IPS-11a (cell line): ENCODE measurements around the gene MPZL1.
A peak's percentile ranks its signal among the peaks of the same experiment; 100 is the strongest.
"Not testable (repeated sequence)": the region's sequence is repeated elsewhere in the genome, so short reads cannot be mapped to it uniquely, and the experiment has no call there.

Experiments
- H3K4me3 ChIP-seq: one replicate; pipeline ENCODE4 v1.5.1; 2013; ENCODE audit warnings: low read depth, low read length, control low read depth

MPZL1 gene

DNA sequence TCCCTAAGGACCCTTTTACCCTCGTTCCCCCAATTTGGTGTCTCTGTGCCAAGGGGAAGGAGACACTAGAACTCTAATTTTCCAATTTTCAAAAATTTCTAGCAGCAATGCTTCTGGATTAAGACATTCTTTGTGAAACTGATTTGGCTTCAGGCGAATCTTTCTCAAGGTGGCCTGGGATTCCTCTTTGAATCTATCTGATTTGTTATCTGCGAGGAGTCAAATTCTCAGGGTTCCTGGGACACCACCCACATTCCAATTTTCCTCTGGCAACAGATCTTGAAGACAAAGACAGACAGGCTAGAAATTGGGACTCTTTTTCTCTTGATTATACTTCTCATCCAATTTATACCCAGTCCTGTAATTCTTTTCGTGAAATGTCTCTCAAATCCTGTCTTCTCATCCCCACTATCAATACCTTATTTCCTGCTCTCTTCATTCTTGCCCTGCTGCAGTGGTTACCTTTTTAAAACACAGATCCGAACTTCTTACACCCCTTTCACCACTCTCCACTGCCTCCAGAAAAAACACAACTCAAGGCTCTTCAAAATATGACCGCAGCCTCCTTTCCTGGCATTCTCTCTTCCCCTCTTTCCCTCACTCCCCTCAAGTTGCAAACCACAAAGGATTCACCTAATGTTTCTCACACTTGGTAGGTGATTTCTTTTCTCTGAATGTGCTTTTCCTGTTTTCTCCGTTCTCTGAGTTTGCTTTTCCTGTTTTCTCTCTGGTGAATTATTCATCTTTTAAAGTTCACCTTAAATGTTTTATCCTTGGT is 2.7 kb upstream of the MPZL1 start:
- no peak overlapping the region for H3K4me3 ChIP-seq

DNA sequence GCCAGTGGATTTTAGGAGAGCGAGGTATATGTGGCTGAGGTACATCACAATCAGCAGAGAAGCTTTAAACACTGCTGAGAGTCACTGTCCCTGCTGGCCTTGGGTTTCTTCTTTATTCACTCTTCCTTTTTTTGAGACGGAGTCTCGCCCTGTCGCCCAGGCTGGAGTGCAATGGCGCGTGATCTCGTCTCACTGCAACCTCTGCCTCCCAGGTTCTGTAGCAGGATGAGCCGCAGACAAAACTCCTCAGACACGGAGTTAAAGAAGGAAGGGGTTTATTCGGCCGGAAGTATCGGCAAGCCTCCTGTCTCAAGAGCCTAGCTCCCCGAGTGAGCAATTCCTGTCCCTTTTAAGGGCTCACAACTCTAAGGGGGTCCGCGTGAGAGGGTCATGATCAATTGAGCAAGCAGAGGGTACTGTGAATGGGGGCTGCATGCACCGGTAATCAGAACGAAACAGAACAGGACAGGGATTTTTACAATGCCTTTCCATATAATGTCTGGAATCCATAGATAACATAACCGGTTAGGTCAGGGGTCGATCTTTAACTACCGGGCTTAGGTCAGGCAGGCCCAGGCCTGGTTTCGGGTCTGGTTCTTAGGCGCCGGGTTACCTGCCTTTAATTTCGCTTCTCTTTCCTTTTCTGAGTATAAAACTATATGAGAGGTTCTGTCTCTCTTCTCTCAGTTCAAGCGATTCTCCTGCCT is 1.9 kb upstream of the MPZL1 start:
- not testable (repeated sequence) for H3K4me3 ChIP-seq

DNA sequence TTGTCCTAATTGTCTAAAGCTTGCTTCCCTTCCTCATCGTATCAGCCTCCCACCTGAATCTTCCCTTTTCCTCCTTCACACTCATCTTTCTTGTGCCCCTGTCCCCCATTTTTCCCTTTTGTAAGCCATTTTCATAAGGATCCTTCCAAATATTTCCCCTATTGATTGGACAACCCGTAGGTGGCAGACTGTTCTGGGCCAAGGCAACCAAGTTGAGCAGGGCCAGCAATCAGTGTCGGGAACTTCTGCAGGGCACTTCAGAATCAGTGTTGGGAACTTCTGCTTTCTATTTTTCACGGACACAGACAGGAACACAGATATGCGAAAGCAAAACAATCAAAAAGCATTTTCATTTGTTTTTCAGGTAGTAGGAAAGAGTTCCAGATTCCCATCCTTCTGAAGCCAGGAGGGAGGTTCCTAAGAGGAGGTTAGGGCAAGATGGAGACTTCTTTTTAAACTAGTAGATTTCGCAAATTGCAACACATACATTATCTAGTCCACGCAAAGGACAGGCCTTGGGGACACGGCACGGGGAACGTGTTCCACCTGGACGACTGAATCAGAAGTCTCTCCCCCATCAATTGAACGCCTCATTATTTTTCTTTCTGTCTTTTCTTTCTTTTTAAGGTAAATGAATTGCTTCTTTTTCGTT is 691 bp upstream of the MPZL1 start:
- peak overlapping the region; percentile 75 for H3K4me3 ChIP-seq

DNA sequence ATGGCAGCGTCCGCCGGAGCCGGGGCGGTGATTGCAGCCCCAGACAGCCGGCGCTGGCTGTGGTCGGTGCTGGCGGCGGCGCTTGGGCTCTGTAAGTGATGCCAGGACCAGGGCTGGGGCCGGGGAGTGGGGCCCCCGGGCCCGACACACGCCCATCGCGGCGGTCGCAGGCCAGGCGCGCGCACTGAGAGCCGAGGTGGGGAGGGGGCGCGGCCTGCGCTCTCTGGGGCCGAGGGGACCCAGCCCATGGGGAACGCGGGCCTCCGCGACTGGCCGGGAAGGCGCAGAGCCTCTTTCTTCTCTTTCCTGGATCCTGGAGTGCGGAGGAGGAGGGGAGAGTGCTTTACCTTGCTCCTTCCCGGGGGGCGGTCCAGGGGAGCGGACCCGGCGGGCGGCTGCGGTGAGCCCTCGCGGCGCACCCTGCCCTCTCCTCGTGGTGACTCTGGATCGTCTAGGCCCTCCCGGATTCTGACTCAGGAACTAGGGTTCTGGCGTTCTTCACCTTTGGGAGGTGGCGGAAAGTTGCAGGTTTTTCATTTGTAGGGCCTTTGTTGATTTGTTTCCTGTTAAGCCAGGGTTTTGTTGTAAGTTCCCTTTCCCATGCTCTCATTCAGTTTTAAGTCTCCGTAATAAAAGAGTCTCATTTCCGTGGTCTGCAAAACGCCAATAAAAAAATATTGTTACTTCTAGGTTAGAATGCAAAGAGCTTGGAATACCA is 529 bp downstream of the MPZL1 start:
- H3K4me3 ChIP-seq: peak overlapping the region; percentile 75

- peak overlapping the region; percentile 75 for H3K4me3 ChIP-seq
Observed at GRCh38 chr1:167722870-167723251, 1.1 kb downstream of the MPZL1 start.

GRCh38 chr1:167723707-167724323 is 2.0 kb downstream of the MPZL1 start:
- no peak overlapping the region for H3K4me3 ChIP-seq

DNA sequence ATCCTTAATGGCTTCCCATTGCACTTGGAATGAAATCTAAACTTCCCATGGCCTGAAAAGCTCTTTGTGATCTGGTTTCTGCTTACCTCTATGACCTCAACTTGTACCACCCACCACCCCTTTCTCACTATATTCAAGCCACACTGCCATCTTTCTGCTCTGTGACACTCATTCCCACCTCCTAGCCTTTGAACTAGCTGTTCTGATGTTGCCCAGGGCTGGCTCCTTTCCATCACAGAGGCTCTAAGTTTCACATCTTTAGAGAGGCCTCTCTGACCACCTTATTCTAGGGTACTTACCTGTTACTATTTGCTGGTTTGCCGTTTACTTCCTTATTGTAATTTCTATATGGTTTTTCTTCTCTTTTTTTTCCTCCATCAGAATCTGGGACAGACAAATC is 4.2 kb downstream of the MPZL1 start:
- no peak overlapping the region for H3K4me3 ChIP-seq

- no peak overlapping the region for H3K4me3 ChIP-seq
Observed at GRCh38 chr1:167728818-167729410, 7.1 kb downstream of the MPZL1 start.

- no peak overlapping the region for H3K4me3 ChIP-seq
Observed at GRCh38 chr1:167734227-167734626, 12.4 kb downstream of the MPZL1 start.

GRCh38 chr1:167734841-167735240 is 13.1 kb downstream of the MPZL1 start:
- H3K4me3 ChIP-seq: no peak overlapping the region

GRCh38 chr1:167737169-167737568 is 15.4 kb downstream of the MPZL1 start:
- H3K4me3 ChIP-seq: no peak overlapping the region

GRCh38 chr1:167738158-167738557 is 16.4 kb downstream of the MPZL1 start:
- H3K4me3 ChIP-seq: no peak overlapping the region

DNA sequence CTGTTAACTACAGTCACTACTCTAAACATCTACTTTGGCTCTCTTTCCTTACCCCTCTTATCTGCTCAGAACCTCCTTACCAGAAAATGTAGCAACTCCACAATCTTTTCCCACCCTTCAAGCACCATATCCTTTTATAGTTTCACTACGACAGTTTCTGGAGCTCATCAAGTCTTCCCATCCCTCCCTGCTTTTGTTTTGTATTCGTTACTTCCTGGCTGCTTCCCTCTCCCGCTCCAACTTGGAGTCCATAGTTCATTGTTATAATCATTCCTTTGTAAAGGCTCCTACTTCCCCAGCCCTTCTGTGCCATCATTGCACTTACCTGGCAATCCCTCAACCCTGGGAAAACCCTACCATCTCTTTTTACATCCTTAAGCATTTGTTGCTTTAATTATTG is 18.0 kb downstream of the MPZL1 start:
- H3K4me3 ChIP-seq: no peak overlapping the region

- not testable (repeated sequence) for H3K4me3 ChIP-seq
Observed at GRCh38 chr1:167741103-167741502, 19.3 kb downstream of the MPZL1 start.

DNA sequence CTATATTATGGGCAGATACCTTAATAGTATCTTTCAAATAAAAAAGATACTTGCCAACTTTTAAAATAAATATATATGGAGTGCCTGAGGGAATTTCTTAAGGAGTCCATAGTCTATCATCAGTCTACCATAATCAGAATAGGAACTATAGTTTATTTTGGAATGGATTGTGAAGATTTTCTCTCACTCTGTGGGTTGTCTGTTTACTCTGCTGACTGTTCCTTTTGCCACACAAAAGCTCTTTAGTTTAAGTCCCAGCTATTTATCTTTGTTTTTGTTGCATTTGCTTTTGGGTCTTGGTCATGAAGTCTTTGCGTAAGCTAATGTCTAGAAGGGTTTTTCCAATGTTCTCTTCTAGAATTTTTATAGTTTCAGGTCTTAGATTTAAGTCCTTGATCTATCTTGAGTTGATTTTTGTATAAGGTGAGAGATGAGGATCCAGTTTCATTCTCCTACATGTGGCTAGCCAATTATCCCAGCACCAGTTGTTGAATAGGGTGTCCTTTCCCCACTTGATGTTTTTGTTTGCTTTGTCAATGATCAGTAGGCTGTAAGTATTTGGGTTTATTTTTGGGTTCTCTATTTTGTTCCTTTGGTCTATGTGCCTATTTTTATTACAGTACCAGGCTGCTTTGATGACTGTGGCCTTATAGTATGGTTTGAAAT is 20.7 kb downstream of the MPZL1 start:
- H3K4me3 ChIP-seq: not testable (repeated sequence)

DNA sequence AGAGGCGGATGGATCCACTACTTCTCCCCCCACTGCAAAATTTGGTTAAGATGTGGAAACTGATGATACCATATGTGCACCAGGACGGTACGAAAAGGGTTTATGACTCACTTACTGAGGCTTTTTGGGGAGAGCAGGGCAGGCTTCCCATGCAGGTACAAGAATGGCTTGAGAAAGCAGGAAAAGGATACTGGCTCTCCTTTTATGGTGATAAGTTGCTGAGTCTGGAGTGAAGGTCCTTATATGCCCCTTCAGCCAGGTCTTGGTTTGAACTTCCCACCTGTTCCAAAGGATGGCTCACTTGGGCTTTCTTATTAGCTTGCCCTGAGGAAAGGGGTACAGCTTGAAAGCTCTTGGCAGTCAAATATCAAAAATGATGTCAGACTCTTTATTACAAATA is 23.1 kb downstream of the MPZL1 start:
- no peak overlapping the region for H3K4me3 ChIP-seq

DNA sequence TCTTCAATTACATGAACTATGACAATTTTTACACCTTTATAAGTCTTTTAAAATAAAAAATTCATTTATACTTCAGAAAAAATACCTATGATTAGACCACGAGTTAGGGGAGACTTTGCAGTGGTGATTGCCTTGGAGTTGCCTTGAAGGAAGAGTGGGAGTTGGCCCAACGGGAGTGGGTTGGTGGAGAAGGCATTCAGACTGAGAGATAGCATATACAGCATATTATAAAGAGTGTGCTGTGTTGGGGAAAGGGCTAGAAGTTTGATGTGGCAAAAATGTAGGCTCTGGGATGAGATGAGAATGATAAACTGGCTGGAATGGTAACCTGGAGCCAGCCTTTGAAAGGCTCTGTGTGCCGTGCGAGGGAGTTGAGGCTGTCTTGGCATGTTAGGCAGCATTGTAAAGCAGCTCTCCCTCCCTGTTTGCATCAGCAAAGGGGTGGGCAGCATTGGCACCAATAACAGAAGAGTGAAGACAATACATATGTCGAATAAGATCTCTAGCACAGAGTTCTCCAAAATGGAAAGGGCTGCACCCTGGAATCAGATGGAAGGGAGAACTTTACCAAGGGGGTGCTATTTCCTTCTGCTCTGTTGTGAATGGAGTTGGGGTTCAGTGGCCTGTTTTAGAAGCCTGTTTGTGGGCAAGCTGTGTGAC is 24.4 kb downstream of the MPZL1 start:
- no peak overlapping the region for H3K4me3 ChIP-seq

GRCh38 chr1:167746988-167747655 is 25.3 kb downstream of the MPZL1 start:
- H3K4me3 ChIP-seq: no peak overlapping the region

DNA sequence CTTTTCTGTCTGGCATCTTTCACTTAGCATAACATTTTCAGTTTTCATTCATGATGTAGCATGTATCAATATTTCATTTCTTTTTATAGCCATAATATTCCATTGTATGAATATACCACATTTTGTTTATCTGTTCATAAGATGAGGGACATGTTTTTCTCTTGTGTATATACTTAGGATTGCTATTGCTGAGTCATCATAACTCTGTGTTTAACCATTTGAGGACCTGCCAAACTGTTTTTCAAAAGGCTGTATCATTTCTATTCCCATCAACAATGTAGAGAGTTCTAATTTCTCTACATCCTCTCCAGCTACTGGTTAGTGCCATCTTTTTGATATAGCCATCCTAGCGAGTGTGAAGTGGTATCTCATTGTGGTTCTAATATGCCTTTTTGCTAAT is 26.2 kb downstream of the MPZL1 start:
- H3K4me3 ChIP-seq: no peak overlapping the region
